ENCODE data around the gene SPEM2.
A peak's percentile ranks its signal among the peaks of the same experiment; 100 is the strongest.

SPEM2 gene

DNA sequence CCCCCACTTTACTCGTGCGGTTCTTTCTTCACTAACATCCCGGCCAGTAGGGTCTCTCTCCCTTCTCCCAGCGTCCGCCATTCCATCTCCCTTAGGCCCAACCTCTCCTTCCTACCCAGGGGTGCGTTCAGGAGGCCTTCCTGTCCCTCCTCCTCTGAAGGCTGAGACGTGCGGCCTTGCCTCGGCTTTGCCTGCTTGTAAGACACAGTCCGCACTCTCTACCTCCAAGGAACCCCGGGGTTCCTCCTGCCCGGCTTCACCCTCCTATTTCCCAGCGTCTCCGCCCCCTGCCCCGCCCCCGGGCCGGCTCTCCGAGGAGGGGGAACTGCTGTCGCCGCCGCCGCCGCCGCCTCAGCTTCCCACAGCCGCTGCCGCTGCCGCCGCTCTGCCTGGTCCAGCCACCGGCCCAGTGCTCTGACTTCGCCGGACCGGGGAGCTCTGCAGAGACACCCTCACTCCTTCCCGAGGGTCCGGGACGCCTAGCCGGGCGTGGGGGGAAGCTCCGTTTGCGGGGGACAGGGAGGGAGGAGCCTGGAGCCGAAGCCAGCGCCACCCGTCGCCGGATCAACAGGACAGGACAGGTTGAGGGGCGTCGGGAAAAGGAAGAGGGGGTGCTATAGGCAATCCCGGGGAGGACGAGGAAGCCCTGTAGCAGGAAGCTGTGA is 12.7 kb downstream of the SPEM2 start:
- Histone ChIP-seq H3K27ac (ENCODE audit: poor library complexity, severe bottlenecking) (peak overlapping the region; percentile 82), H3K4me1 (ENCODE audit: insufficient read depth, poor library complexity, severe bottlenecking) (peaks cover 5% of the 10 kb centered on the region), H3K36me3 (ENCODE audit: low read depth) (no peaks in the 10 kb centered on the region), H3K27me3 (ENCODE audit: insufficient read depth, poor library complexity, severe bottlenecking) (no peaks in the 10 kb centered on the region), H3K4me3 (ENCODE audit: severe bottlenecking) (peak overlapping the region; percentile 44), H3K9me3 (ENCODE audit: severe bottlenecking) (no peaks in the 10 kb centered on the region)
- DNase-seq (ENCODE audit: low spot score) (peak; percentile 79), ATAC-seq (ENCODE audit: low read depth) (peak; percentile 30)
- TF ChIP-seq, protein P1, sequence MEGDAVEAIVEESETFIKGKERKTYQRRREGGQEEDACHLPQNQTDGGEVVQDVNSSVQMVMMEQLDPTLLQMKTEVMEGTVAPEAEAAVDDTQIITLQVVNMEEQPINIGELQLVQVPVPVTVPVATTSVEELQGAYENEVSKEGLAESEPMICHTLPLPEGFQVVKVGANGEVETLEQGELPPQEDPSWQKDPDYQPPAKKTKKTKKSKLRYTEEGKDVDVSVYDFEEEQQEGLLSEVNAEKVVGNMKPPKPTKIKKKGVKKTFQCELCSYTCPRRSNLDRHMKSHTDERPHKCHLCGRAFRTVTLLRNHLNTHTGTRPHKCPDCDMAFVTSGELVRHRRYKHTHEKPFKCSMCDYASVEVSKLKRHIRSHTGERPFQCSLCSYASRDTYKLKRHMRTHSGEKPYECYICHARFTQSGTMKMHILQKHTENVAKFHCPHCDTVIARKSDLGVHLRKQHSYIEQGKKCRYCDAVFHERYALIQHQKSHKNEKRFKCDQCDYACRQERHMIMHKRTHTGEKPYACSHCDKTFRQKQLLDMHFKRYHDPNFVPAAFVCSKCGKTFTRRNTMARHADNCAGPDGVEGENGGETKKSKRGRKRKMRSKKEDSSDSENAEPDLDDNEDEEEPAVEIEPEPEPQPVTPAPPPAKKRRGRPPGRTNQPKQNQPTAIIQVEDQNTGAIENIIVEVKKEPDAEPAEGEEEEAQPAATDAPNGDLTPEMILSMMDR (IDR thresholded peaks at IDR 0.05; ENCODE audit: poor library complexity, severe bottlenecking): no peak

DNA sequence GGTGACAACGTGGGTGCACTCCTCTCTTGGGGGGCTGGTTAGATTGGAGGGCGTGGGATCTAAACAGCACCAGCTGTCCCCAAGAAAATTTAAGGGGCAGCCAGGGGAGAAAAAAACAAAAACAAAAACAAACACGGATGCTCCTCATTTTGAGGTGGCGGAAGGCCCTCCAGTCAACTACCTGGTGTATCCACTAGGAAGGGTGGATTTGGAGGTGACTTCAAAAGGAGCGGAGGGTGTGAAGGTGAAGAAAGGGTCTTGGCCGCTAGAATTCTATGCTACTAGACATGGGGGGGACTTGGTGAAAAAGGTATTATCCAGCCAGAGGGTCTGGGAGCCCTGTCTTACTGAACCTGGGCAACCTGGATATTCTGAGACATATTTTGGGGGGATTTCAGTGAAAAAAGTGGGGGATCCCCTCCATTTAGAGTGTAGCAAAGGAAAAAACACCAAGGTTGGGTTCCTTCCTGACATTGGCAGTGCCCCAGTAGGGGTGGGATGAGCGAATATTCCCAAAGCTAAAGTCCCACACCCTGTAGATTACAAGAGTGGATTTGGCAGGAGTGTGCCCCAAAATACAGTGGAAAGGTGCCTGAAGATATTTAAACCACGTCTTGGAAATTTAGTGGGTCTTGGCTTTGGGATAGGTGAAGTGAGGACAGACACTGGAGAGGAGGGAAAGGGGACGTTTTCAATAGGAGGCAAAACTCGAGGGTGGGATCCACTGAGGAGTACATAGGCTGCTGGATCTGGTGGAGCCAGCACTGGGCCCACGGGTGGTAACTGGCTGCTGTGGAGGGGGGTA is 13.4 kb downstream of the SPEM2 start:
- no peaks in the 10 kb centered on the region for H3K27me3 ChIP-seq (ENCODE audit: insufficient read depth, poor library complexity, severe bottlenecking)
- TF ChIP-seq, protein P1 (IDR thresholded peaks at IDR 0.05; ENCODE audit: poor library complexity, severe bottlenecking): no peak

DNA sequence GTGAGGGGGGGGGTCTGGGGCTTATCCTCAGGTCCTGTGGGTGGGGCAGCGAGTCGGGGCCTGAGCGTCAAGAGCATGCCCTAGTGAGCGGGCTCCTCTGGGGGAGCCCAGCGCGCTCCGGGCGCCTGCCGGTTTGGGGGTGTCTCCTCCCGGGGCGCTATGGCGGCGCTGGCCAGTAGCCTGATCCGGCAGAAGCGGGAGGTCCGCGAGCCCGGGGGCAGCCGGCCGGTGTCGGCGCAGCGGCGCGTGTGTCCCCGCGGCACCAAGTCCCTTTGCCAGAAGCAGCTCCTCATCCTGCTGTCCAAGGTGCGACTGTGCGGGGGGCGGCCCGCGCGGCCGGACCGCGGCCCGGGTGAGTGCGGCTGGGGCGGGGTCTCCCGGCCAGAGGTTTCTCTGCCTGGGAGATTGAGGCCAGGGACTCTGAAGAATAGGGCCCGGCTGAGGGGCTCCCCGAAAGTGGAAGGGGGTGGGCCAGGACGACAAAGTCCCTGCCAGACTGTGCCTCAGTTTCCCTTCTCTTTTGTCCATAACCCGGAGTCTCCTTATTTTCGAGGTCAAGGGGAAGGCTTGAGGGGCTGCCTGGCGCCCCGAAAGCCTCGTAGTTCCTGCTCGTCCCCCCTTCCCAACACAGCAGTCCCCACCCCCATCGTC is 14.2 kb downstream of the SPEM2 start, which contains the start of gene FGF11:
FGF11 (plus strand) TSS at position 51 of the 651 bp plus-strand sequence; CDS start at position 160, 109 bp downstream.
- H3K4me3 ChIP-seq (ENCODE audit: severe bottlenecking): peak within 1 kb of the TSS; percentile 44
- TF ChIP-seq, protein P1 (IDR thresholded peaks at IDR 0.05; ENCODE audit: poor library complexity, severe bottlenecking): no peak
- no peaks in the 10 kb centered on the region for H3K27me3 ChIP-seq (ENCODE audit: insufficient read depth, poor library complexity, severe bottlenecking)
- no peaks in the 10 kb centered on the region for H3K9me3 ChIP-seq (ENCODE audit: severe bottlenecking)
- H3K27ac ChIP-seq (ENCODE audit: poor library complexity, severe bottlenecking): peak within 1 kb of the TSS; percentile 82
- no peaks in the 10 kb centered on the region for H3K36me3 ChIP-seq (ENCODE audit: low read depth)
- no peak for ATAC-seq (ENCODE audit: low read depth)
- DNase-seq (ENCODE audit: low spot score): no peak
- peaks cover 17% of the 10 kb centered on the region for H3K4me1 ChIP-seq (ENCODE audit: insufficient read depth, poor library complexity, severe bottlenecking)

More for the DNA sequence above, 13.4 kb downstream of the SPEM2 start:
- Histone ChIP-seq H3K36me3 (ENCODE audit: low read depth) (no peaks in the 10 kb centered on the region), H3K4me3 (ENCODE audit: severe bottlenecking) (peak overlapping the region; percentile 44), H3K4me1 (ENCODE audit: insufficient read depth, poor library complexity, severe bottlenecking) (peaks cover 10% of the 10 kb centered on the region), H3K9me3 (ENCODE audit: severe bottlenecking) (no peaks in the 10 kb centered on the region), H3K27ac (ENCODE audit: poor library complexity, severe bottlenecking) (peak overlapping the region; percentile 82)
- ATAC-seq (ENCODE audit: low read depth) (no peak), DNase-seq (ENCODE audit: low spot score) (no peak)

DNA sequence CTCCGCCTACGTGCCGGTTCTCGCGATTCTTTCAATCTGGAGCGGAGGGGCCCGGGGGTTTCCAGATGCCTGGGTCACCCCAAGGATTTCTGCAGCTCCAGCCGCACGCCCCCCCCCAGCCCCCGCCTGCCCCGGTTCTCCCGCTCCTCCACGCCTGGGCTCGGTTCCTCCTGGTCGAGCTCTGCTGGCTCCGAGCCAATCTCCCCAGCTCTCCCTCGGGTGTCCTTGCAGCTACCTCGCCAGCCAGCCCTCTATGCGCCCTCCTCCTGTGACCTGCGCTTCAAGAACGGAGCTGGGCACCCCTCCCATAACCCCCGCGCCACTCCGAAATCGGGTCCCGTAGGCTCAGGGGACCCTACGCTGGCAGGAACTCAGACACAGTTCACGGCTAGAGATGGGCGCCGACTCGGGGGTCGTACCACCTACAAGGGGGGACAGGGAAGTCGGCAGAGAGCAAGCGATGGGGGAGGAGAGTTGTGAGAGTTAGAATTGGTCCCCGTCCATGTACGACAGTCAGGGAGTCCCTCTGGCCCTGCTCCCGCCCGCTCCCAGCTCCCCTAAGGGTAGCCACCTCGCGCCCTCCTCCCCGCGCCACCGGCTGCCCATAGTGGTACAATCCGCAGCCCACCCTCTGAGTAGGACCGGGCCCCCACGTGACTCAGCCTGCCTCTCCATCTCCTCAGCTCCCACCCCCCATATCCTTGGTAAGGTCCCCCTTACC is 14.9 kb downstream of the SPEM2 start:
- Histone ChIP-seq H3K4me1 (ENCODE audit: insufficient read depth, poor library complexity, severe bottlenecking) (peaks cover 19% of the 10 kb centered on the region), H3K4me3 (ENCODE audit: severe bottlenecking) (peak overlapping the region; percentile 44), H3K27me3 (ENCODE audit: insufficient read depth, poor library complexity, severe bottlenecking) (no peaks in the 10 kb centered on the region), H3K36me3 (ENCODE audit: low read depth) (no peaks in the 10 kb centered on the region), H3K27ac (ENCODE audit: poor library complexity, severe bottlenecking) (peak overlapping the region; percentile 82), H3K9me3 (ENCODE audit: severe bottlenecking) (no peaks in the 10 kb centered on the region)
- TF ChIP-seq, protein P1 (IDR thresholded peaks at IDR 0.05; ENCODE audit: poor library complexity, severe bottlenecking): no peak
- ATAC-seq (ENCODE audit: low read depth) (no peak), DNase-seq (ENCODE audit: low spot score) (peak; percentile 79)

Measured in RWPE2 (cell line).